Ovary (tissue), 9 donors: ENCODE results near the gene WNT11. TPM values are rescaled to one million over a fixed set of nuclear protein-coding genes. Genes with fewer than 3 reads are reported as not detected.

Experiments
- DNase-seq, 5 donors: peaks; one replicate each; pipeline ENCODE4 v3.0.0-alpha.2; 2019 to 2020
- H3K27ac ChIP-seq, 2 donors: fragments of 200-600 bp; one replicate each; pipeline versions ENCODE4 v1.5.1 to v1.8.0; 2019 to 2022
- H3K27me3 ChIP-seq: fragments of 200-600 bp; one replicate; pipeline ENCODE4 v1.8.0; 2022
- H3K36me3 ChIP-seq: fragments of 200-600 bp; sonication (generic); one replicate; pipeline ENCODE4 v1.5.1; 2019
- H3K4me1 ChIP-seq: one replicate; pipeline ENCODE4 v1.8.1; 2013; ENCODE audit warnings: mild to moderate bottlenecking, moderate library complexity; ENCODE audit not compliant: insufficient read depth
- H3K4me3 ChIP-seq: fragments of 200-600 bp; sonication (generic); one replicate; pipeline ENCODE4 v1.5.1; 2017
- H3K9me3 ChIP-seq, 2 donors: fragments of 200-600 bp in 1 of 2; sonication (generic) in 1 of 2; one replicate each; pipeline versions ENCODE4 v1.5.1 to v1.8.1; 2013 to 2019; ENCODE audit warnings: mild to moderate bottlenecking in 1 of 2, moderate library complexity in 1 of 2
- EP300 ChIP-seq: sonication (generic); formaldehyde crosslinking; IDR thresholded peaks from one replicate; pipeline ENCODE4 v1.6.1; 2017; ENCODE audit warnings: antibody characterized with exemption
- POLR2A ChIP-seq: fragments of 450-650 bp; IDR thresholded peaks from one replicate; pipeline ENCODE4 v1.6.1; 2017; ENCODE audit warnings: antibody characterized with exemption, mild to moderate bottlenecking, moderate library complexity
- WGBS, 3 donors: extraction: QIAGEN DNeasy Blood & Tissue Kit in 1 of 3; methylation state at CpG; one replicate each; pipeline versions ENCODE4 v1.1.5 to v1.1.7; 2013 to 2017; 5-methylcytosine and 5-hydroxymethylcytosine counted together
- intact Hi-C, 4 donors: fragments of 100-400 bp; cut with DNase I; formaldehyde crosslinking; loops; one replicate each; pipeline versions ENCODE4 v1.11.0 to v1.15.1; 2022 to 2023
- polyA plus RNA-seq, 2 donors: library from polyadenylated mRNA; stranded (reverse); fragments of 200-250 nt in 1 of 2; fragments of 350-450 nt in 1 of 2; fragmentation: Illumina TruSeq in 1 of 2; extraction: RNeasy Lipid Tissue Mini Kit (QIAGEN cat#74804) in 1 of 2; gene quantifications; one replicate each; pipeline ENCODE4 v1.2.3, GENCODE V29; 2013 to 2014
- total RNA-seq, 7 donors: library from RNA; depleted of rRNA in 2 of 7; stranded (reverse); fragments of >200 nt in 2 of 7; fragmentation: NEBNext Ultra II Directional in 3 of 7; extraction: Animal tissue kit (Norgen Biotek cat#: 25700) in 3 of 7; gene quantifications; one replicate each; pipeline versions ENCODE4 v1.1.0 to v1.2.4, GENCODE V29; 2016 to 2023
- TF ChIP-seq, protein P1 (sequence below), 3 donors: fragments of 450-650 bp in 2 of 3; fragments of 200-600 bp in 1 of 3; IDR thresholded peaks; one replicate each; pipeline versions ENCODE4 v1.5.1 to v1.8.0; 2016 to 2022; ENCODE audit warnings: antibody characterized with exemption in 3 of 3, mild to moderate bottlenecking in 1 of 3
- donor health status: DM: no; HTN: no; CAD: no; lungs with moderate emphysema.
- donor health status: DM: no; HTN: no; CAD: no.
- donor health status: Bipolar disorder and iron deficiency.
- donor health status: DM: yes; HTN: yes; CAD: no.
- donor health status: DM: no; HTN: no; CAD: no.
- donor health status: DM: yes; HTN: yes; CAD: no.

WNT11 gene
- total and polyA plus RNA-seq, 9 donors: 1.1 to 16.4 (median 3.5) TPM

DNA sequence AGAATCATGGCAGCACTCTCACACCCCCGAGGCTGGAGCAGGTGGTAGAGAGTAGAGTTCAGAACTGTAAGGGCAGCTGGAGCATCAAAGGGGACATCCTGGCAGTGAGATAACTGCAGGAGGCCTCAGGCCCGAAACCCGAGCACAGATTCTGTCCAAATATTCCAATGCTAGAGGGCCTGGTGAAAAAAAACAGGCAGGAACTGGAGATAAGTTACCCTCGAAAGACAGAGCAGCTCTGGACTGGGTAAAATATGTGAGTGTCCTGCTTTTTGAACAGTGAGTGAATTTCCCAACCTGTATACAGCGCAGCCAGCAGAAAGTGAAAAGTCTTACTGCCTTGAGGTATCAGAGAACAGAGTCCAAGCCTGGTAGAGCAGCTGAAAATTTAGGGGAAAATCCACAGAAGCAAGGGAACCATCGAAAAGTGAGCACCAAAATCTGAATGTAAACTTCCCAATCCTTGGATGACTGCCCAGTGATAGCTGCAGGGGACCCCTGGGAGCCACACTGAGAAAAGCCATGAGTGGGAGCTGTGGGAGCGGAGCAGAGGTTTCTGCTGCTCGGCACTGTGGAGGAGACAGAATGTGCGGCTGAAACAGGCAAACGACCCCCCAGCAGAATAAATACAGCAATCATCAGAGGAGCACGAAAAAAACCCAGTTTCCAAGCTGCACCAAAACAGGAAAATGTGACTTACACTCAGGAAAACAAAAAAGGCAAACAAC, 50.6 kb downstream of the WNT11 start:
- Histone ChIP-seq H3K27ac (no peak overlapping the region), H3K4me3 (no peak overlapping the region), H3K36me3 (no peaks in the 10 kb centered on the region), H3K27me3 (no peaks in the 10 kb centered on the region), H3K9me3 (no peaks in the 10 kb centered on the region), H3K4me1 (peaks cover 2% of the 10 kb centered on the region)
- DNase-seq: no peak
- intact Hi-C loops: loop anchor here in 1 of 4 donors (10.0 kb wide), 1 partner anchor 351 kb away; no protein-coding TSS in a partner anchor
- 53 to 62% (median 62%) methylated on average over 11 of the region's 11 CpGs for WGBS, 3 donors
- TF ChIP-seq, protein P1, sequence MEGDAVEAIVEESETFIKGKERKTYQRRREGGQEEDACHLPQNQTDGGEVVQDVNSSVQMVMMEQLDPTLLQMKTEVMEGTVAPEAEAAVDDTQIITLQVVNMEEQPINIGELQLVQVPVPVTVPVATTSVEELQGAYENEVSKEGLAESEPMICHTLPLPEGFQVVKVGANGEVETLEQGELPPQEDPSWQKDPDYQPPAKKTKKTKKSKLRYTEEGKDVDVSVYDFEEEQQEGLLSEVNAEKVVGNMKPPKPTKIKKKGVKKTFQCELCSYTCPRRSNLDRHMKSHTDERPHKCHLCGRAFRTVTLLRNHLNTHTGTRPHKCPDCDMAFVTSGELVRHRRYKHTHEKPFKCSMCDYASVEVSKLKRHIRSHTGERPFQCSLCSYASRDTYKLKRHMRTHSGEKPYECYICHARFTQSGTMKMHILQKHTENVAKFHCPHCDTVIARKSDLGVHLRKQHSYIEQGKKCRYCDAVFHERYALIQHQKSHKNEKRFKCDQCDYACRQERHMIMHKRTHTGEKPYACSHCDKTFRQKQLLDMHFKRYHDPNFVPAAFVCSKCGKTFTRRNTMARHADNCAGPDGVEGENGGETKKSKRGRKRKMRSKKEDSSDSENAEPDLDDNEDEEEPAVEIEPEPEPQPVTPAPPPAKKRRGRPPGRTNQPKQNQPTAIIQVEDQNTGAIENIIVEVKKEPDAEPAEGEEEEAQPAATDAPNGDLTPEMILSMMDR (IDR thresholded peaks at IDR 0.05): no peak
- TF ChIP-seq EP300 (no peak), POLR2A (no peak)

DNA sequence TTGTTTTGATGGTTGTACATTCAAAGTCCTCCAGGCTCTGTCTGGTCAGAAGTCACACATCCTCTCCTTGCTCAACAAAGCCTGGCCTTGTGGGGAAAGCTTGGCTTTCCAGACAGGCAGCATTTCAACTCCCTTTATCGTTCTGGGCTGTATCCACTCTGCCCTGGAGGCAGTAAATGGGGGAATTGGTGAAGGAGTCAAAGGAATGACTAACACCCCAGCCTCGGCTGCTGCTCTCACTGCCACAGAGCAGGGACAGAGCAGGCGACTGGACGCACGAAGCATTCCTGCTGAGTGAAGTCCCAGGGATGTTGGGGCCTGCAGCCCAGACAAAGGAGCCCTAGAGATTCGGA, 52.8 kb downstream of the WNT11 start:
- WGBS, 3 donors: 84 to 90% (median 87%) methylated on average over 6 of the region's 6 CpGs
- Histone ChIP-seq H3K36me3 (no peaks in the 10 kb centered on the region), H3K27me3 (no peaks in the 10 kb centered on the region), H3K27ac (no peak overlapping the region), H3K4me3 (no peak overlapping the region), H3K9me3 (no peaks in the 10 kb centered on the region), H3K4me1 (peaks cover 2% of the 10 kb centered on the region)
- DNase-seq: no peak
- TF ChIP-seq EP300: no peak
- no peak for TF ChIP-seq POLR2A
- TF ChIP-seq, protein P1 (IDR thresholded peaks at IDR 0.05): no peak
- intact Hi-C loops: loop anchor here (2.0 to 10.0 kb wide), 3 partner anchors 256 to 349 kb away; no protein-coding TSS in a partner anchor

DNA sequence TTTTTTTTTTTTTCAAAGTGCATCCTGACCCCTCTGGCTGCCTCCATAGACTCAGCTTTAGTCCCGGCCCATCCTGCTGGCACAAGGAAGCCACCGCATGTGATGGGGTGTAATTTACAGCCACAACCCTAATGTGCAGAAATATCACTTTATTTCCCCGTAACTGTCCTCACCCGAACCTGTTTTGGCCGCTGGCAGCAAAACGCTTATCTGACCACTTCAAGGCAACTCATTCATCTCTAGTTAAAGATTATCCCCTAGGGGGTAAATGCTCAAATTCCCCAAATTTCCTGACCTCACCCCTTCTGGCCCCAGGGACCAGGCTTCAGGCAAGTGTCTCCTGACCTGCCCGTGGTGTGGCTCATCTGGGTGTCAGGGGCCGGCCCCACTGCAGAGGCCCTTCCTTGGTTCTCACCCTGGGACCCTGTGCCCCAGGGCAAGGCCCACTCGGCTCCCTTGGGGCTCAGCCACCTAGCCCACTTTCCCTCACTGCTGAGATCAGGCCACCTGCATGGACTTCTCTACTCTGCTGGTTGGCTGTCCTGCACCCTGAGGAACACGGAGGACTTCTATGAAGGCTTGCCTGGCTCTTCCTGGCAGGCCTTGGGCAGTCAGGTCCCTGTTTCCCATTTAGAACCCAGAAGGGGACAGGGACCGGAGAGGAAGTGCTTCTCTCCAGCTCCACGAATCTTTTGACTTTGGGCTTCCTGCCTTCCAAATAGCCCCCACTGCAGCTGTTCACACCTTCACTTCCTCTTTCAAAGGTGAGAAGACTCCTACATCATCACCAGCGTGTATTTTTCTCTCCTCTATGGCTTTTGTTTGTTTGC, 53.3 kb downstream of the WNT11 start:
- Histone ChIP-seq H3K4me1 (peaks cover 2% of the 10 kb centered on the region), H3K27ac (no peak overlapping the region), H3K4me3 (peak overlapping the region; percentile 43), H3K36me3 (no peaks in the 10 kb centered on the region), H3K9me3 (no peaks in the 10 kb centered on the region), H3K27me3 (no peaks in the 10 kb centered on the region)
- TF ChIP-seq, protein P1 (IDR thresholded peaks at IDR 0.05): no peak
- TF ChIP-seq POLR2A (no peak), EP300 (no peak)
- 66 to 70% (median 68%) methylated on average over 12 to 13 of the region's 13 CpGs for WGBS, 3 donors
- intact Hi-C loops: loop anchor here (2.0 to 10.0 kb wide), 3 partner anchors 256 to 348 kb away; no protein-coding TSS in a partner anchor
- DNase-seq: no peak

DNA sequence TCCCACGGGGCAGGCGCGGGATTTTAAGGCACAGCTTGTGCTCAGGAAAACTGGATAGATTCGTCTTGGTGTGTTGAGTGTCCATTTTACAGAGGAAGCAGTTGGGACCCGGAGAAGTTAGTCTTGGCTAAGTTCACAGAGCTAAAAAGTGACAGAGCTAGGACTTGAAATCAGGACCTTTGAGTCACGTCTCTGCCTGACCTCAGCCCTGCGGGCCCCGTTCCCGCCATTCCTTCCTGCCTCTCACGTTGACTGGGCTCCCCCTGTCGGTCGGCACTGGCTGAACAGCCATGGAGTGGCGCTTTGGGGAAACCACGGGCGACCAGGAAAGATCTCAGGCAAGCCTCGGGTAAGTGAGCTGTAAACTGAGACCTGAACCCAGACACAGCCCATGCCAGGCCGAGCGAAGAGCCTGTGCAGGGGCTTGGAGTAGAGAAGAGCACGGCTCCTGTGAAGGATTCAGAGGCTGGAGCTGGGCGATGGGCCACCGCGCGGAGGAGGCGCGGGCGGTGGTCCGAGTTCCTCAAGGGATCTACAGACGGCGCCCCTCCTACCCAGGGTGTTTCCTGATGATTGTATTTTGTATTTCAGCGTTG, 54.1 kb downstream of the WNT11 start:
- intact Hi-C loops: loop anchor here (2.0 to 10.0 kb wide), 3 partner anchors 255 to 347 kb away; no protein-coding TSS in a partner anchor
- 11 to 12% (median 11%) methylated on average over 30 of the region's 30 CpGs for WGBS, 3 donors
- H3K4me3 ChIP-seq: peak overlapping the region; percentile 43

More for the DNA sequence above, 54.1 kb downstream of the WNT11 start:
- TF ChIP-seq, protein P1 (IDR thresholded peaks at IDR 0.05): peak; percentile 84 to 94 (median 91)
- TF ChIP-seq EP300: no peak
- H3K36me3 ChIP-seq: no peaks in the 10 kb centered on the region
- peak; percentile 80 to 89 (median 87) for DNase-seq
- peaks cover 2% of the 10 kb centered on the region for H3K4me1 ChIP-seq
- no peaks in the 10 kb centered on the region for H3K9me3 ChIP-seq
- H3K27ac ChIP-seq: no peak overlapping the region
- no peaks in the 10 kb centered on the region for H3K27me3 ChIP-seq
